Measurements from ENCODE around the gene ZIC2.
"Not testable (repeated sequence)": the region's sequence is repeated elsewhere in the genome, so short reads cannot be mapped to it uniquely, and the experiment has no call there.

Gene ZIC2

DNA sequence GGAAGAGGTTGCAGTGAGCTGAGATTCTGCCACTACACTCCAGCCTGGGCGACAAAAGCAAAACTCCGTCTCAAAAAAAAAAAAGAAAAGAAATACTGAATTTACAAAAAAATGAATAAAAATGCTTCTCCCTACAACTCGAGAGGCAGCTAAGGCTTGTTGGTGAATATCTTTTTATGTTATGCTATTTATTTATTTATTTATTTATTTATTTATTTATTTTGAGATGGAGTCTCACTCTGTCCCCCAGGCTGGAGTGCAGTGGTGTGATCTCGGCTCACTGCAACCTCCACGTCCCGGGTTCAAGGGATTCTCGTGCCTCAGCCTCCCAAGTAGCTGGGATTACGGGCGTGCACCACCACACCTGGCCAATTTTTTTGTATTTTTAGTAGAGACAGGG lies 51.1 kb downstream of the ZIC2 start:
- DNase-seq: not testable (repeated sequence)

DNA sequence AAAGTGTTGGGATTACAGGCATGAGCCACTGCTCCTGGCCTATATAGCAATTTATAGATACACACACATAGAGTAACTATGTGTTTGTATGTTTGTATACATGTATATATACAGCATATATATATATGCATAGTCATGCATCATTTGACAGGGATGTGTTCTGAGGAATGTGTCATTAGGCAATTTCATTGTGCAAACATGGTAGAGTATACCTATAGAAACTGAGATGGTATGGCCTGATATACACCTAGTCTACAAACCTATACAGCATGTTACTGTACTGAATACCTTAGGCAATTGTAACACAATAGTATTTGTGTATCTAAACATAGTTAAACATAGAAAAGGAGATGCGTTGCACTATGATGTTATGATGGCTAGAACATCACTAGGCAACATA lies 54.4 kb downstream of the ZIC2 start:
- DNase-seq: no peak
